Islet precursor cell (in vitro differentiated cells): ENCODE results near the gene GMNN.
"Not testable (repeated sequence)": the region's sequence is repeated elsewhere in the genome, so short reads cannot be mapped to it uniquely, and the experiment has no call there.

Experiments used
- DNase-seq: peaks from one replicate; pipeline ENCODE4 v3.0.0-alpha.2; 2018

Gene GMNN

GRCh38 chr6:24763578-24763977 is 11.2 kb upstream of the GMNN start:
- DNase-seq, result no peak

- DNase-seq, result not testable (repeated sequence)
Measured at GRCh38 chr6:24764833-24765828, 9.6 kb upstream of the GMNN start.

GRCh38 chr6:24765968-24766367 is 8.8 kb upstream of the GMNN start:
- not testable (repeated sequence) for DNase-seq

- no peak for DNase-seq
Measured at GRCh38 chr6:24766680-24767462, 7.9 kb upstream of the GMNN start.

GRCh38 chr6:24768361-24768760 is 6.4 kb upstream of the GMNN start:
- no peak for DNase-seq

- no peak for DNase-seq
Measured at GRCh38 chr6:24775520-24776058, 852 bp downstream of the GMNN start.

- DNase-seq, result no peak
Measured at GRCh38 chr6:24777227-24777626, 2.5 kb downstream of the GMNN start.

GRCh38 chr6:24778121-24778520 is 3.4 kb downstream of the GMNN start:
- DNase-seq, result no peak

GRCh38 chr6:24778878-24779277 is 4.1 kb downstream of the GMNN start:
- DNase-seq, result no peak

GRCh38 chr6:24779416-24780016 is 4.8 kb downstream of the GMNN start:
- no peak for DNase-seq

- DNase-seq, result no peak
Measured at GRCh38 chr6:24780206-24780605, 5.5 kb downstream of the GMNN start.

GRCh38 chr6:24788031-24788665 is 13.4 kb downstream of the GMNN start:
- DNase-seq, result no peak

GRCh38 chr6:24795106-24795505 is 20.4 kb downstream of the GMNN start:
- DNase-seq, result no peak

- no peak for DNase-seq
Measured at GRCh38 chr6:24796616-24797290, 22.0 kb downstream of the GMNN start.

GRCh38 chr6:24797596-24798216 is 23.0 kb downstream of the GMNN start:
- no peak for DNase-seq

GRCh38 chr6:24798740-24799540 is 24.2 kb downstream of the GMNN start, which contains the start of gene ARMH2:
TSS of gene ARMH2 (minus strand) at chr6:24798917. CDS start at chr6:24798857, 60 bp downstream.
- no peak for DNase-seq

GRCh38 chr6:24799541-24799915 is 24.8 kb downstream of the GMNN start:
- DNase-seq, result no peak

- DNase-seq, result peak; percentile 69
Measured at GRCh38 chr6:24802271-24803059, 27.7 kb downstream of the GMNN start.

GRCh38 chr6:24807584-24807983 is 32.8 kb downstream of the GMNN start:
- no peak for DNase-seq

- no peak for DNase-seq
Measured at GRCh38 chr6:24809728-24810127, 35.0 kb downstream of the GMNN start.
